Measurements from ENCODE around the gene RASAL1. TPM values are rescaled to one million over a fixed set of nuclear protein-coding genes. Genes with fewer than 3 reads are reported as not detected.

Gene RASAL1
- total and polyA plus RNA-seq, 10 donors, result 0.13 to 1.7 (median 0.62) TPM; not detected in 2

DNA sequence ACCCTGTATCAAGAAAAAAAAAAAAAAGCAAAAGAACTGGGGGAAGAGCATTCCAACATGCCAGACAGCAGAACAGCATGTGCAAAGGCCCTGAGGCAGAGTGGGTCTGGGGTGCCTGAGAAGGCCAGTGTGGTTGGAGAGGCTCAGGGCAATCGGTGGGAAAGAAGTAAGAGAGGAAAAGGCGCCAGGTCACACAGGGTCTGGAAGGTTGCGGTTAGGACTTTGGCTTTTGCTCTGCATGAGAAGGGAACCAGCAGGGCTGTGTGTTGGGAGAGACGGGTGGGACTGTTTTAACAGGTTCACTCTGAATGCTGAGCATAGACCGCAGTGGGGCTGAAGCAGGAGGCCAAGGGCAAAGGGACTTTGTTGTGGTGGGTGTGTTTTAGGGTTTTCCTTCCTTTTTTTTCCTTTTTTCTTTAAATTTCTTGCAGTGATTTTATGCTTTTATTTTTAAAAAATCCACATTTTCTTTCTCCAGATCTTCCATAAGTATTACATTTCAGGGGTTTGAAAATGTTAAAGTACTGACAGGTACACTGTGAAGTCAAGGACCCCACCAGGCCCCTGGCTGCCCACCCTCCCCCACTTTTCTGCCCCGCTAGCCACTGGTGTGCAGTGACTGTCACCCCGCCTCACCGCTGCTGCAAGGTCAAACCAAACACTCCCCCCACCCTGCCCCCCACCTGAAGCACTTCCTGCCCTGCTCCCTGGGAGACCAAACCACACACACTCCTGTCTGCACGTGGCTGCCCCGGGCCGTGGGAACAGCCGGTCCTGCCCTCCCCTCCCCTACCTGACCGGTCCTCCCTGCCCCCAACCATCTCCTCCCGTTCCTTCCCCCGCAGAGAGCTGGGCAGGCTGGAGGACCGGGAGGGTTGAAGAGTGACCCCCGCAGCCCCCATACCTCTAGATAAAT, 49.1 kb downstream of the RASAL1 start:
- peaks cover 0 to 31% (median 0%) of the 10 kb centered on the region in 6 donors for H3K36me3 ChIP-seq
- peaks cover 46 to 100% (median 91%) of the 10 kb centered on the region in 6 donors for H3K4me1 ChIP-seq
- 11 to 19% (median 15%) methylated on average over 17 of the region's 17 CpGs for WGBS, 5 donors
- TF ChIP-seq POLR2AphosphoS5 (IDR thresholded peaks at IDR 0.05) (peak in 2 of 3 donors; percentile 54 to 78), POLR2A (IDR thresholded peaks at IDR 0.05) (no peak)
- peak overlapping the region in 7 of 8 donors; percentile 58 to 86 (median 73) for H3K27ac ChIP-seq
- H3K4me3 ChIP-seq, result peak overlapping the region in 1 of 8 donors; percentile 43
- DNase-seq, result peak; percentile 88
- intact Hi-C loops (cut with DNase I; ENCODE audit: low total_unique reads), result no loop called here
- no peaks in the 10 kb centered on the region for H3K9me3 ChIP-seq
- H3K27me3 ChIP-seq (replicated peaks in 1 of 7), result no peaks in the 10 kb centered on the region

DNA sequence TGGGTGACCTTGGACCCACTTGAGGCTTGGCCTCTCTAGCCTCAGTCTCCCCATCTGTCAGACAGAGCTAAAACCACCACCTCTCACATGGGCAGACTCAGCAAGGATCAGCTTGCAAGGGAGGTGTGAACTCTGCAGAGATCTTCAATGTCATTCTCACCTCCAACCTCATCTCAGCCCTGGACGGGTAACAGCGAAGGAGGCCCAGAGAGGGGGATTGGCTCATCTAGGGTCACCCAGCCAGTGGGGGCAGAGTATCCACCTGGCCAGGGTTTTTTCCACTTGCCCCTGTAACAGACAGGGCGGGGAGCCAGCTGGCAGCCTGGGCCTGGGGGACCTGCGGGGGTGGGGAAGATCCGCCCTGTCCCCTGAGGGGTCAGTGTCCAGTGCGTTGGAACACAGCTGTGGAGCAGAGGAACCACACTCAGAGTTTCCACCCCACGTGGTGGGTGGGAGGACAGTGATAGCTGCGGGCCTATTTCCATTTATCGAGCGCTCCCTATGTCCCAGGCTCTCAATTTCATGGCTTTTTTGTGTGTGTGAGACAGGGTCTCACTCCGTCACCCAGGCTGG, 51.6 kb downstream of the RASAL1 start:
- TF ChIP-seq, protein P1, sequence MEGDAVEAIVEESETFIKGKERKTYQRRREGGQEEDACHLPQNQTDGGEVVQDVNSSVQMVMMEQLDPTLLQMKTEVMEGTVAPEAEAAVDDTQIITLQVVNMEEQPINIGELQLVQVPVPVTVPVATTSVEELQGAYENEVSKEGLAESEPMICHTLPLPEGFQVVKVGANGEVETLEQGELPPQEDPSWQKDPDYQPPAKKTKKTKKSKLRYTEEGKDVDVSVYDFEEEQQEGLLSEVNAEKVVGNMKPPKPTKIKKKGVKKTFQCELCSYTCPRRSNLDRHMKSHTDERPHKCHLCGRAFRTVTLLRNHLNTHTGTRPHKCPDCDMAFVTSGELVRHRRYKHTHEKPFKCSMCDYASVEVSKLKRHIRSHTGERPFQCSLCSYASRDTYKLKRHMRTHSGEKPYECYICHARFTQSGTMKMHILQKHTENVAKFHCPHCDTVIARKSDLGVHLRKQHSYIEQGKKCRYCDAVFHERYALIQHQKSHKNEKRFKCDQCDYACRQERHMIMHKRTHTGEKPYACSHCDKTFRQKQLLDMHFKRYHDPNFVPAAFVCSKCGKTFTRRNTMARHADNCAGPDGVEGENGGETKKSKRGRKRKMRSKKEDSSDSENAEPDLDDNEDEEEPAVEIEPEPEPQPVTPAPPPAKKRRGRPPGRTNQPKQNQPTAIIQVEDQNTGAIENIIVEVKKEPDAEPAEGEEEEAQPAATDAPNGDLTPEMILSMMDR (IDR thresholded peaks at IDR 0.05 in 8 of 11, conservative IDR thresholded peaks at IDR 0.05 in 3 of 11), result no peak
- TF ChIP-seq POLR2AphosphoS5 (IDR thresholded peaks at IDR 0.05), result peak in 2 of 3 donors; percentile 22 to 33
- Histone ChIP-seq H3K9me3 (no peaks in the 10 kb centered on the region), H3K27ac (peak overlapping the region in 5 of 8 donors; percentile 14 to 86 (median 77)), H3K36me3 (peaks cover 0 to 45% (median 0%) of the 10 kb centered on the region in 6 donors), H3K27me3 (replicated peaks in 1 of 7) (no peaks in the 10 kb centered on the region), H3K4me1 (peaks cover 34 to 98% (median 86%) of the 10 kb centered on the region in 6 donors), H3K4me3 (no peak overlapping the region)
- no peak for DNase-seq
- intact Hi-C loops (cut with DNase I; ENCODE audit: low total_unique reads), result no loop called here
- WGBS, 5 donors, result 66 to 81% (median 75%) methylated on average over 5 to 11 of the region's 11 CpGs

DNA sequence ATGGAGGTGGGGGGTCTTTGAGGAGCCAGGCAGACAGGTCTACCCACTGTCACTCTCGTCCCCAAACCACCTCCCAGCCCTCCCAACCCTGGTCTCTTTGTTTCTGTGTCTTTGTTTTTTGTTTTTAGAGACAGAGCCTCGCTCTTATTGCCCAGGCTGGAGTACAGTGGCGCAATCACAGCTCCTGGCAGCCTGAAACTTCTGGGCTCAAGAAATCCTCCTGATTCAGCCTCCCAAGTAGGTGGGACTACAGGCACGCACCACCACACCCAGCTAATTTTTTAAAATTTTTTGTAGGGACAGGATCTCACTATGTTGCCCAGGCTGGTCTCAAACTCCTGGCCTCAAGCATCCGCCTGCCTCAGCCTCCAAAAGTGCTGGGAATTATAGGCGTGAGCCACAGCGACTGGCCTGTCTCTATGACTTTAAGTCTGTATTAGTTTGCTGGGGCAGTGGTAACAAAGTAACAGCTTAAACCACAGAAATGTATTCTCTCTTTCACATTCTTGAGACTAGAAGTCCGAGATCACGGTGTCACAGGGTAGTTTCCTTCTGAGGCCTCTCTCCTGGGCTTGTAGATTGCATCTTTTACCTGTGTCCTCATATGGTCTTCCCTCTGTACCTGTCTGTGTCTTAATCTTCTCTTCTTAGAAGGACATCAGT, 52.9 kb downstream of the RASAL1 start:
- Histone ChIP-seq H3K36me3 (peaks cover 0 to 54% (median 0%) of the 10 kb centered on the region in 6 donors), H3K9me3 (no peaks in the 10 kb centered on the region), H3K27ac (peak overlapping the region in 3 of 8 donors; percentile 18 to 86 (median 79)), H3K4me3 (no peak overlapping the region), H3K4me1 (peaks cover 25 to 96% (median 81%) of the 10 kb centered on the region in 6 donors), H3K27me3 (replicated peaks in 1 of 7) (peaks cover 0 to under 1% (median 0%) of the 10 kb centered on the region in 7 donors)
- no peak for DNase-seq
- WGBS, 5 donors, result 81 to 92% (median 90%) methylated on average over 9 of the region's 9 CpGs
- intact Hi-C loops (cut with DNase I; ENCODE audit: low total_unique reads), result no loop called here
- TF ChIP-seq, protein P1 (IDR thresholded peaks at IDR 0.05 in 8 of 11, conservative IDR thresholded peaks at IDR 0.05 in 3 of 11), result no peak

DNA sequence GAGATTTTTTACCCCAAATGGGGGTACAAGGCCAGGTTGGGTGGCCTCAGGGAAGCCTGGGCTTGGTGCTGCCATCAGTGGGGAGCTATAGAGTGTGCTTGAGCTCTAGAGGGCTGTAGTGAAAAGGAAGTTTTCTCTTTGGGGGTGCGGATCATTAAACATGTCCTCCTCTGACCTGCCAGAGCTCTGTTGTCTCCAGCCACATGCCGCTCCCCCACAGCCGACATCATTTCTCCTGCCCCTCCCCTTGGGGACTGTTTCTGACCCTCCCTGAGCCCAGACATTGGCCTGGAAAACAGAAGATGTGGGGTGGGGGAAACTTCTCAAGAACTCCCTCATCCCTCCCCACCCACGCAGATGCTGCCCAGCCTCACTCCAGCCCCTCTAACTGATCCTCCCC, 53.7 kb downstream of the RASAL1 start:
- DNase-seq, result no peak
- Histone ChIP-seq H3K27me3 (replicated peaks in 1 of 7) (peaks cover 0 to 8% (median 0%) of the 10 kb centered on the region in 7 donors), H3K36me3 (peaks cover 0 to 60% (median 0%) of the 10 kb centered on the region in 6 donors), H3K9me3 (no peaks in the 10 kb centered on the region), H3K4me3 (no peak overlapping the region), H3K4me1 (peaks cover 18 to 96% (median 78%) of the 10 kb centered on the region in 6 donors), H3K27ac (peak overlapping the region in 3 of 8 donors; percentile 18 to 86 (median 79))
- intact Hi-C loops (cut with DNase I; ENCODE audit: low total_unique reads), result no loop called here
- WGBS, 5 donors, result 72 to 91% (median 78%) methylated on average over 4 of the region's 4 CpGs
- TF ChIP-seq, protein P1 (IDR thresholded peaks at IDR 0.05 in 8 of 11, conservative IDR thresholded peaks at IDR 0.05 in 3 of 11), result no peak
- no peak for TF ChIP-seq POLR2AphosphoS5 (IDR thresholded peaks at IDR 0.05)
- TF ChIP-seq POLR2A (IDR thresholded peaks at IDR 0.05), result no peak
